GM23338 (cell line): ENCODE results near the gene PNPLA7. TPM values are rescaled to one million over a fixed set of nuclear protein-coding genes. Genes with fewer than 3 reads are reported as not detected.

Experiments used
- ATAC-seq: fragments of 200-7000 bp; cut with Tn5 transposase; 3 replicates; pipeline ENCODE4 v1.9.1; 2020
- DNase-seq: peaks from one replicate; pipeline ENCODE4 v3.0.0-alpha.2; 2015; ENCODE audit warnings: low spot score
- H2AFZ ChIP-seq: fragments of 200-600 bp; sonication (generic); 2 replicates; pipeline ENCODE4 v1.8.0; 2016; ENCODE audit warnings: antibody characterized with exemption, mild to moderate bottlenecking, moderate library complexity
- H3F3A ChIP-seq: fragments of 200-600 bp; sonication (generic); replicated peaks from 2 replicates; pipeline ENCODE4 v1.8.0; 2017; ENCODE audit warnings: antibody characterized with exemption, mixed run types, low read depth
- H3K27ac ChIP-seq: fragments of 200-600 bp; sonication (generic); 2 replicates; pipeline ENCODE4 v1.6.1; 2016; ENCODE audit warnings: low read depth
- H3K27me3 ChIP-seq: fragments of 200-600 bp; sonication (generic); 2 replicates; pipeline ENCODE4 v1.8.0; 2016; ENCODE audit warnings: mild to moderate bottlenecking, mixed run types, moderate library complexity; ENCODE audit not compliant: insufficient read depth
- H3K36me3 ChIP-seq: fragments of 200-600 bp; sonication (generic); 2 replicates; pipeline ENCODE4 v1.8.0; 2016; ENCODE audit warnings: mild to moderate bottlenecking; ENCODE audit not compliant: insufficient read depth
- H3K4me1 ChIP-seq: fragments of 200-600 bp; sonication (generic); 2 replicates; pipeline ENCODE4 v1.8.0; 2016; ENCODE audit warnings: mild to moderate bottlenecking, moderate library complexity; ENCODE audit not compliant: insufficient read depth
- H3K4me2 ChIP-seq: fragments of 200-600 bp; sonication (generic); 2 replicates; pipeline ENCODE4 v1.7.1; 2017; ENCODE audit warnings: mixed run types
- H3K4me3 ChIP-seq: fragments of 200-600 bp; sonication (generic); 2 replicates; pipeline ENCODE4 v1.6.1; 2016; ENCODE audit warnings: mixed run types
- H3K79me2 ChIP-seq: fragments of 200-600 bp; sonication (generic); replicated peaks from 2 replicates; pipeline ENCODE4 v1.8.0; 2017; ENCODE audit warnings: mild to moderate bottlenecking; ENCODE audit not compliant: insufficient read depth
- H3K9me2 ChIP-seq: fragments of 200-600 bp; sonication (generic); 2 replicates; pipeline ENCODE4 v1.8.0; 2017; ENCODE audit not compliant: insufficient read depth
- H4K20me1 ChIP-seq: fragments of 200-600 bp; sonication (generic); replicated peaks from 2 replicates; pipeline ENCODE4 v1.8.0; 2017; ENCODE audit warnings: mild to moderate bottlenecking; ENCODE audit not compliant: insufficient read depth
- H3K27ac Mint-ChIP-seq: 2 replicates; pipeline ENCODE4 v1.8.0; 2020; ENCODE audit warnings: inconsistent platforms, mild to moderate bottlenecking, moderate library complexity, mixed read lengths
- H3K27me3 Mint-ChIP-seq: 3 replicates; pipeline ENCODE4 v1.8.0; 2022; ENCODE audit warnings: low read depth, mild to moderate bottlenecking, moderate library complexity, mixed read lengths, inconsistent platforms; ENCODE audit not compliant: insufficient read depth, poor library complexity
- H3K36me3 Mint-ChIP-seq: 3 replicates; pipeline ENCODE4 v1.8.0; 2021; ENCODE audit warnings: low read depth, mild to moderate bottlenecking, inconsistent platforms, moderate library complexity, mixed read lengths
- H3K4me1 Mint-ChIP-seq: 3 replicates; pipeline ENCODE4 v1.8.0; 2020; ENCODE audit warnings: mild to moderate bottlenecking, inconsistent platforms, mixed read lengths
- H3K4me3 Mint-ChIP-seq: 3 replicates; pipeline ENCODE4 v1.8.0; 2021; ENCODE audit warnings: moderate library complexity, mild to moderate bottlenecking, inconsistent platforms, mixed read lengths
- H3K9me3 Mint-ChIP-seq: 3 replicates; pipeline ENCODE4 v1.8.0; 2020; ENCODE audit warnings: moderate library complexity, mild to moderate bottlenecking, inconsistent platforms, mixed read lengths
- CREB1 ChIP-seq: fragments of 250-450 bp; sonication (Bioruptor Pico); IDR thresholded peaks from 2 replicates; pipeline ENCODE4 v1.5.0; 2020; ENCODE audit warnings: low read depth, mild to moderate bottlenecking, moderate library complexity
- CTCF ChIP-seq, 2 experiments: fragments of 200-600 bp in 1 of 2; sonication (generic) in 1 of 2; conservative IDR thresholded peaks; 2 replicates each; pipeline versions ENCODE4 v1.5.1 to v1.6.1; 2016 to 2017; ENCODE audit warnings: antibody characterized with exemption in 2 of 2, low read depth in 2 of 2, mild to moderate bottlenecking in 2 of 2, moderate library complexity in 1 of 2
- POLR2AphosphoS5 ChIP-seq: IDR thresholded peaks from 2 replicates; pipeline ENCODE4 v1.6.1; 2016; ENCODE audit warnings: antibody characterized with exemption, low read depth
- polyA plus RNA-seq: library from polyadenylated mRNA; unstranded; fragments of >200 nt; fragmentation: Nextera tagmentation; extraction: Ambion mirVana; gene quantifications from 2 replicates; pipeline ENCODE4 v1.2.1, GENCODE V29; 2016
- total RNA-seq: library from RNA; depleted of rRNA; stranded (reverse); fragments of >200 nt; shearing (Covaris generic); gene quantifications from 2 replicates; pipeline ENCODE4 v1.2.3, GENCODE V29; 2014
- TF ChIP-seq, protein P1 (sequence below): fragments of 250-450 bp; sonication (Bioruptor Pico); IDR thresholded peaks from 2 replicates; pipeline ENCODE4 v1.5.0; 2020; ENCODE audit warnings: mild to moderate bottlenecking, moderate library complexity

PNPLA7 gene
- total and polyA plus RNA-seq, 2 experiments from 2014 or later = 0.45 to 0.80 TPM

- TF ChIP-seq, protein P1, sequence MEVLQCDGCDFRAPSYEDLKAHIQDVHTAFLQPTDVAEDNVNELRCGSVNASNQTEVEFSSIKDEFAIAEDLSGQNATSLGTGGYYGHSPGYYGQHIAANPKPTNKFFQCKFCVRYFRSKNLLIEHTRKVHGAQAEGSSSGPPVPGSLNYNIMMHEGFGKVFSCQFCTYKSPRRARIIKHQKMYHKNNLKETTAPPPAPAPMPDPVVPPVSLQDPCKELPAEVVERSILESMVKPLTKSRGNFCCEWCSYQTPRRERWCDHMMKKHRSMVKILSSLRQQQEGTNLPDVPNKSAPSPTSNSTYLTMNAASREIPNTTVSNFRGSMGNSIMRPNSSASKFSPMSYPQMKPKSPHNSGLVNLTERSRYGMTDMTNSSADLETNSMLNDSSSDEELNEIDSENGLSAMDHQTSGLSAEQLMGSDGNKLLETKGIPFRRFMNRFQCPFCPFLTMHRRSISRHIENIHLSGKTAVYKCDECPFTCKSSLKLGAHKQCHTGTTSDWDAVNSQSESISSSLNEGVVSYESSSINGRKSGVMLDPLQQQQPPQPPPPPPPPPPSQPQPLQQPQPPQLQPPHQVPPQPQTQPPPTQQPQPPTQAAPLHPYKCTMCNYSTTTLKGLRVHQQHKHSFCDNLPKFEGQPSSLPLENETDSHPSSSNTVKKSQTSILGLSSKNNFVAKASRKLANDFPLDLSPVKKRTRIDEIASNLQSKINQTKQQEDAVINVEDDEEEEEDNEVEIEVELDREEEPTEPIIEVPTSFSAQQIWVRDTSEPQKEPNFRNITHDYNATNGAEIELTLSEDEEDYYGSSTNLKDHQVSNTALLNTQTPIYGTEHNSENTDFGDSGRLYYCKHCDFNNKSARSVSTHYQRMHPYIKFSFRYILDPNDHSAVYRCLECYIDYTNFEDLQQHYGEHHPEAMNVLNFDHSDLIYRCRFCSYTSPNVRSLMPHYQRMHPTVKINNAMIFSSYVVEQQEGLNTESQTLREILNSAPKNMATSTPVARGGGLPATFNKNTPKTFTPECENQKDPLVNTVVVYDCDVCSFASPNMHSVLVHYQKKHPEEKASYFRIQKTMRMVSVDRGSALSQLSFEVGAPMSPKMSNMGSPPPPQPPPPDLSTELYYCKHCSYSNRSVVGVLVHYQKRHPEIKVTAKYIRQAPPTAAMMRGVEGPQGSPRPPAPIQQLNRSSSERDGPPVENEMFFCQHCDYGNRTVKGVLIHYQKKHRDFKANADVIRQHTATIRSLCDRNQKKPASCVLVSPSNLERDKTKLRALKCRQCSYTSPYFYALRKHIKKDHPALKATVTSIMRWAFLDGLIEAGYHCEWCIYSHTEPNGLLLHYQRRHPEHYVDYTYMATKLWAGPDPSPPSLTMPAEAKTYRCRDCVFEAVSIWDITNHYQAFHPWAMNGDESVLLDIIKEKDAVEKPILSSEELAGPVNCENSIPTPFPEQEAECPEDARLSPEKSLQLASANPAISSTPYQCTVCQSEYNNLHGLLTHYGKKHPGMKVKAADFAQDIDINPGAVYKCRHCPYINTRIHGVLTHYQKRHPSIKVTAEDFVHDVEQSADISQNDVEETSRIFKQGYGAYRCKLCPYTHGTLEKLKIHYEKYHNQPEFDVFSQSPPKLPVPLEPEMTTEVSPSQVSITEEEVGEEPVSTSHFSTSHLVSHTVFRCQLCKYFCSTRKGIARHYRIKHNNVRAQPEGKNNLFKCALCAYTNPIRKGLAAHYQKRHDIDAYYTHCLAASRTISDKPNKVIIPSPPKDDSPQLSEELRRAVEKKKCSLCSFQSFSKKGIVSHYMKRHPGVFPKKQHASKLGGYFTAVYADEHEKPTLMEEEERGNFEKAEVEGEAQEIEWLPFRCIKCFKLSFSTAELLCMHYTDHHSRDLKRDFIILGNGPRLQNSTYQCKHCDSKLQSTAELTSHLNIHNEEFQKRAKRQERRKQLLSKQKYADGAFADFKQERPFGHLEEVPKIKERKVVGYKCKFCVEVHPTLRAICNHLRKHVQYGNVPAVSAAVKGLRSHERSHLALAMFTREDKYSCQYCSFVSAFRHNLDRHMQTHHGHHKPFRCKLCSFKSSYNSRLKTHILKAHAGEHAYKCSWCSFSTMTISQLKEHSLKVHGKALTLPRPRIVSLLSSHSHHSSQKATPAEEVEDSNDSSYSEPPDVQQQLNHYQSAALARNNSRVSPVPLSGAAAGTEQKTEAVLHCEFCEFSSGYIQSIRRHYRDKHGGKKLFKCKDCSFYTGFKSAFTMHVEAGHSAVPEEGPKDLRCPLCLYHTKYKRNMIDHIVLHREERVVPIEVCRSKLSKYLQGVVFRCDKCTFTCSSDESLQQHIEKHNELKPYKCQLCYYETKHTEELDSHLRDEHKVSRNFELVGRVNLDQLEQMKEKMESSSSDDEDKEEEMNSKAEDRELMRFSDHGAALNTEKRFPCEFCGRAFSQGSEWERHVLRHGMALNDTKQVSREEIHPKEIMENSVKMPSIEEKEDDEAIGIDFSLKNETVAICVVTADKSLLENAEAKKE (CRISPR knock-in tag) = no peak
Observed at GRCh38 chr9:137459601-137460362, 90.4 kb downstream of the PNPLA7 start (continued).

DNA sequence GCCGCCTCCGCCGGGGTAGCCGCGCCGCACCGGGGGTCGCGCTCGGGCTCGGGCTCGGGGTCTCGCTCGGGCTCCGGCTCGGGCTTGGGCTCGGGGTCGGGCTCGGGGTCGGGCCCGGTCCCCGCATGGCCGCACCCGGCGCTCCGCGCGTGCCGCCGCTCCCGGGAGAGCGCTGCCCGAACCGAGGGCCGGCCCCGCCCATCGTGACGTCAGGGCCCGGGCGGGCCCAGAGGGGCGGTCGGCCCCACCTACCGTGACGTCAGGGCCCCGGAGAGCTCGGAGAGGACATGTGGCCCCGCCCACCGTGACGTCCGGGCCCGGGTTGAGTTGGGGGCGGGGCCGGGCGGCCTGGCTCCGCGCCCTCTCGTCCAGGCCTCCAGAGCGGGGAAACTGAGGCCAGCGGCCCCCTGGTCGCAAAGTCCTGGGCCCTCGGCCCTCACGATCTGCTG is 91.0 kb downstream of the PNPLA7 start, which contains the start of gene NSMF:
Gene NSMF (minus strand): TSS at position 183 of the 449 bp plus-strand sequence. CDS start 232 bp downstream, outside the sequence.
- ATAC-seq (peak; percentile 19), DNase-seq (peak; percentile 96)
- H3K36me3 ChIP-seq = no peaks in the 10 kb centered on the region
- H3K27ac Mint-ChIP-seq = no peak within 1 kb of the TSS
- no peaks in the 10 kb centered on the region for H3K27me3 ChIP-seq
- H3K27me3 Mint-ChIP-seq = peaks cover 6% of the 10 kb centered on the region
- peaks cover 3% of the 10 kb centered on the region; the same call in 1 of the 3 replicates for H3K36me3 Mint-ChIP-seq
- H3K9me3 Mint-ChIP-seq = no peaks in the 10 kb centered on the region
- H3K4me3 ChIP-seq = peak within 1 kb of the TSS; percentile 71
- H3K4me3 Mint-ChIP-seq = peak within 1 kb of the TSS; percentile 46
- no peaks in the 10 kb centered on the region; the same call in 1 of the 2 replicates for H4K20me1 ChIP-seq
- H3K27ac ChIP-seq = no peak within 1 kb of the TSS
- H3F3A ChIP-seq = 0 out of 2 replicates have a peak, but pooled peaks cover 3% of the 10 kb centered on the region
- H3K4me2 ChIP-seq = peak within 1 kb of the TSS; percentile 83
- H3K4me1 Mint-ChIP-seq = peaks cover 8% of the 10 kb centered on the region; the same call in 2 of the 3 replicates
- H3K79me2 ChIP-seq = no peaks in the 10 kb centered on the region
- peak within 1 kb of the TSS; percentile 99 for H2AFZ ChIP-seq
- H3K9me2 ChIP-seq = no peaks in the 10 kb centered on the region
- TF ChIP-seq CREB1 (CRISPR knock-in tag) = peak; percentile 98
- no peak for TF ChIP-seq CTCF (conservative IDR thresholded peaks at IDR 0.05; ENCODE audit: low read depth in 2 of 2)
- peak; percentile 56; the same call in 1 of the 2 replicates for TF ChIP-seq POLR2AphosphoS5
- H3K4me1 ChIP-seq = peaks cover 6% of the 10 kb centered on the region; the same call in 1 of the 2 replicates
